HAP-1 (cell line): Measurements from ENCODE around the gene DIRAS2.

Source experiments
- DNase-seq, 2 experiments: peaks; one replicate each; pipeline ENCODE4 v3.0.0-alpha.2; 2016 to 2020; ENCODE audit warnings: low spot score in 2 of 2
- H3K27me3 ChIP-seq: fragments of 250-450 bp; sonication (Bioruptor Pico); 2 replicates; pipeline ENCODE4 v1.5.1; 2020; ENCODE audit warnings: low read depth, mild to moderate bottlenecking, moderate library complexity
- H3K36me3 ChIP-seq: fragments of 250-450 bp; sonication (Bioruptor Pico); replicated peaks from 2 replicates; pipeline ENCODE4 v1.5.1; 2020; ENCODE audit warnings: mild to moderate bottlenecking
- H3K4me1 ChIP-seq: fragments of 250-450 bp; sonication (Bioruptor Pico); 2 replicates; pipeline ENCODE4 v1.5.1; 2020; ENCODE audit warnings: mild to moderate bottlenecking
- H3K4me3 ChIP-seq: fragments of 250-450 bp; sonication (Bioruptor Pico); 2 replicates; pipeline ENCODE4 v1.5.1; 2020; ENCODE audit warnings: mild to moderate bottlenecking, moderate library complexity
- H3K9me3 ChIP-seq: fragments of 250-450 bp; sonication (Bioruptor Pico); 2 replicates; pipeline ENCODE4 v1.5.1; 2020; ENCODE audit warnings: mild to moderate bottlenecking, moderate library complexity
- in situ Hi-C: fragments of 300-500 bp; cut with MboI; formaldehyde crosslinking; loops from 3 replicates; pipeline ENCODE4 v1.14.3; 2020; ENCODE audit warnings: low sequenced_read_pairs, inconsistent platforms, mixed read lengths

The DIRAS2 gene

GRCh38 chr9:90593646-90594045 is 49.0 kb downstream of the DIRAS2 start:
- no peaks in the 10 kb centered on the region for H3K9me3 ChIP-seq
- in situ Hi-C loops, result no loop called here
- no peak for DNase-seq

GRCh38 chr9:90580576-90580975 is 62.0 kb downstream of the DIRAS2 start:
- no peaks in the 10 kb centered on the region for H3K4me1 ChIP-seq
- H3K27me3 ChIP-seq, result no peaks in the 10 kb centered on the region
- no peak overlapping the region for H3K4me3 ChIP-seq
- no peaks in the 10 kb centered on the region for H3K36me3 ChIP-seq
- no peaks in the 10 kb centered on the region for H3K9me3 ChIP-seq
- in situ Hi-C loops, result no loop called here
- DNase-seq, result no peak

More at GRCh38 chr9:90593646-90594045, 49.0 kb downstream of the DIRAS2 start:
- no peaks in the 10 kb centered on the region for H3K36me3 ChIP-seq
- H3K27me3 ChIP-seq, result no peaks in the 10 kb centered on the region
- H3K4me1 ChIP-seq, result no peaks in the 10 kb centered on the region
- H3K4me3 ChIP-seq, result no peak overlapping the region

- in situ Hi-C loops, result no loop called here
- DNase-seq, result no peak
- Histone ChIP-seq H3K4me1 (no peaks in the 10 kb centered on the region), H3K27me3 (no peaks in the 10 kb centered on the region), H3K36me3 (no peaks in the 10 kb centered on the region), H3K4me3 (no peak overlapping the region), H3K9me3 (no peaks in the 10 kb centered on the region)
Observed at GRCh38 chr9:90579181-90579580, 63.4 kb downstream of the DIRAS2 start.

GRCh38 chr9:90578126-90578815 is 64.4 kb downstream of the DIRAS2 start:
- Histone ChIP-seq H3K4me3 (no peak overlapping the region), H3K9me3 (no peaks in the 10 kb centered on the region), H3K4me1 (no peaks in the 10 kb centered on the region), H3K36me3 (no peaks in the 10 kb centered on the region), H3K27me3 (no peaks in the 10 kb centered on the region)
- in situ Hi-C loops, result no loop called here
- DNase-seq, result no peak

- H3K4me3 ChIP-seq, result no peak overlapping the region
- no peaks in the 10 kb centered on the region for H3K27me3 ChIP-seq
- no peak for DNase-seq
- no peaks in the 10 kb centered on the region for H3K4me1 ChIP-seq
- in situ Hi-C loops, result no loop called here
- H3K36me3 ChIP-seq, result no peaks in the 10 kb centered on the region
- H3K9me3 ChIP-seq, result no peaks in the 10 kb centered on the region
Observed at GRCh38 chr9:90569511-90569910, 73.1 kb downstream of the DIRAS2 start.

GRCh38 chr9:90568667-90569066 is 74.0 kb downstream of the DIRAS2 start:
- H3K4me3 ChIP-seq, result no peak overlapping the region
- H3K9me3 ChIP-seq, result no peaks in the 10 kb centered on the region
- H3K27me3 ChIP-seq, result no peaks in the 10 kb centered on the region
- no peak for DNase-seq
- in situ Hi-C loops, result no loop called here
- no peaks in the 10 kb centered on the region for H3K4me1 ChIP-seq
- H3K36me3 ChIP-seq, result no peaks in the 10 kb centered on the region

GRCh38 chr9:90562229-90562628 is 80.4 kb downstream of the DIRAS2 start:
- DNase-seq, result no peak
- H3K4me3 ChIP-seq, result no peak overlapping the region
- in situ Hi-C loops, result no loop called here

More at GRCh38 chr9:90562229-90562628, 80.4 kb downstream of the DIRAS2 start:
- Histone ChIP-seq H3K36me3 (no peaks in the 10 kb centered on the region), H3K4me1 (no peaks in the 10 kb centered on the region), H3K9me3 (no peaks in the 10 kb centered on the region), H3K27me3 (no peaks in the 10 kb centered on the region)
